HepG2 (cell line): ENCODE results near the gene CALML6. TPM values are rescaled to one million over a fixed set of nuclear protein-coding genes. Genes with fewer than 3 reads are reported as not detected.

Experiments
- BCL6 ChIP-seq: IDR thresholded peaks from 2 replicates; pipeline ENCODE4 v1.6.1; 2016; ENCODE audit warnings: missing genetic modification reagents, missing compliant biosample characterization
- CREM ChIP-seq, 2 experiments: sonication (generic) in 1 of 2; formaldehyde crosslinking in 1 of 2; IDR thresholded peaks; 2 replicates each; pipeline versions ENCODE4 v1.4.0 to v1.6.1; 2016 to 2020; ENCODE audit warnings: antibody characterized with exemption in 1 of 2, mild to moderate bottlenecking in 1 of 2, missing genetic modification reagents in 1 of 2
- HNRNPL ChIP-seq: fragments of 200-400 bp; formaldehyde crosslinking; IDR thresholded peaks from 2 replicates; pipeline ENCODE4 v1.6.1; 2017; ENCODE audit warnings: mild to moderate bottlenecking, low read depth, low read length
- HNRNPLL ChIP-seq: fragments of 200-400 bp; formaldehyde crosslinking; IDR thresholded peaks from 2 replicates; pipeline ENCODE4 v1.6.1; 2017; ENCODE audit warnings: mild to moderate bottlenecking, low read depth, low read length; ENCODE audit not compliant: poor library complexity, severe bottlenecking
- ISX ChIP-seq: sonication (generic); formaldehyde crosslinking; conservative IDR thresholded peaks from 2 replicates; pipeline ENCODE4 v1.5.0; 2020; ENCODE audit warnings: missing genetic modification reagents
- KLF13 ChIP-seq: sonication (generic); formaldehyde crosslinking; IDR thresholded peaks from 2 replicates; pipeline ENCODE4 v1.4.0; 2020; ENCODE audit warnings: mild to moderate bottlenecking, missing genetic modification reagents
- NFATC3 ChIP-seq: sonication (generic); formaldehyde crosslinking; IDR thresholded peaks from 2 replicates; pipeline ENCODE4 v1.5.1; 2020; ENCODE audit warnings: mild to moderate bottlenecking, missing genetic modification reagents
- NFE2 ChIP-seq: sonication (generic); formaldehyde crosslinking; IDR thresholded peaks from 2 replicates; pipeline ENCODE4 v1.4.0; 2020; ENCODE audit warnings: missing genetic modification reagents
- POGZ ChIP-seq: sonication (generic); formaldehyde crosslinking; IDR thresholded peaks from 2 replicates; pipeline ENCODE4 v1.4.0; 2020; ENCODE audit warnings: mild to moderate bottlenecking, missing genetic modification reagents
- POLR2A ChIP-seq, 2 experiments: IDR thresholded peaks; 2 replicates each; pipeline ENCODE4 v1.6.1; 2011; ENCODE audit warnings: low read depth in 2 of 2, low read length in 2 of 2, mild to moderate bottlenecking in 1 of 2, moderate library complexity in 1 of 2; ENCODE audit not compliant: insufficient read depth in 1 of 2
- PTBP1 ChIP-seq: fragments of 200-400 bp; formaldehyde crosslinking; IDR thresholded peaks from 2 replicates; pipeline ENCODE4 v1.6.1; 2018; ENCODE audit warnings: low read length, low read depth; ENCODE audit not compliant: poor library complexity, severe bottlenecking
- REPIN1 ChIP-seq: sonication (generic); formaldehyde crosslinking; IDR thresholded peaks from 2 replicates; pipeline ENCODE4 v1.8.0; 2022; ENCODE audit warnings: missing genetic modification reagents, low read depth, mild to moderate bottlenecking, borderline replicate concordance
- SCMH1 ChIP-seq: sonication (generic); formaldehyde crosslinking; IDR thresholded peaks from 2 replicates; pipeline ENCODE4 v1.9.0; 2021; ENCODE audit warnings: missing genetic modification reagents, mild to moderate bottlenecking, borderline replicate concordance
- TCF12 ChIP-seq, 2 experiments: fragments of 450-650 bp in 1 of 2; sonication (generic) in 1 of 2; formaldehyde crosslinking in 1 of 2; IDR thresholded peaks; 2 replicates each; pipeline versions ENCODE4 v1.6.1 to v1.8.0; 2017 to 2022; ENCODE audit warnings: antibody characterized with exemption in 1 of 2, mild to moderate bottlenecking in 1 of 2, missing genetic modification reagents in 1 of 2, moderate library complexity in 1 of 2
- ZBTB8A ChIP-seq: sonication (generic); formaldehyde crosslinking; IDR thresholded peaks from 2 replicates; pipeline ENCODE4 v1.4.0; 2020; ENCODE audit warnings: mild to moderate bottlenecking, low read depth, missing genetic modification reagents, borderline replicate concordance
- ZIK1 ChIP-seq: sonication (generic); formaldehyde crosslinking; IDR thresholded peaks from 2 replicates; pipeline ENCODE4 v1.5.0; 2020; ENCODE audit warnings: mild to moderate bottlenecking, low read depth, missing genetic modification reagents, borderline replicate concordance
- ZNF207 ChIP-seq: fragments of 450-650 bp; IDR thresholded peaks from 2 replicates; pipeline ENCODE4 v1.6.1; 2016; ENCODE audit warnings: antibody characterized with exemption, borderline replicate concordance
- ZNF282 ChIP-seq: fragments of 450-650 bp; IDR thresholded peaks from 2 replicates; pipeline ENCODE4 v1.6.1; 2018; ENCODE audit not compliant: partially characterized antibody
- ZNF350 ChIP-seq: sonication (generic); formaldehyde crosslinking; IDR thresholded peaks from 2 replicates; pipeline ENCODE4 v1.4.0; 2020; ENCODE audit warnings: mild to moderate bottlenecking, low read depth, missing genetic modification reagents, borderline replicate concordance
- ZNF484 ChIP-seq: sonication (generic); formaldehyde crosslinking; IDR thresholded peaks from 2 replicates; pipeline ENCODE4 v1.5.1; 2020; ENCODE audit warnings: mild to moderate bottlenecking, low read depth, missing genetic modification reagents, borderline replicate concordance
- ZNF547 ChIP-seq: sonication (generic); formaldehyde crosslinking; IDR thresholded peaks from 2 replicates; pipeline ENCODE4 v1.5.1; 2020; ENCODE audit warnings: mild to moderate bottlenecking, missing genetic modification reagents
- ZNF747 ChIP-seq: sonication (generic); formaldehyde crosslinking; IDR thresholded peaks from 2 replicates; pipeline ENCODE4 v1.8.1; 2023; ENCODE audit warnings: missing genetic modification reagents, mild to moderate bottlenecking, borderline replicate concordance
- ZSCAN29 ChIP-seq: sonication (generic); formaldehyde crosslinking; conservative IDR thresholded peaks from 2 replicates; pipeline ENCODE4 v1.4.0; 2020; ENCODE audit warnings: mild to moderate bottlenecking, missing genetic modification reagents
- polyA plus RNA-seq, 8 experiments: library from polyadenylated mRNA; depleted of rRNA in 3 of 8; stranded (reverse) in 7 of 8; unstranded in 1 of 8; fragments of >200 nt; fragmentation: Illumina TruSeq in 4 of 8; extraction: Trizol in 4 of 8; gene quantifications; 2 replicates each; pipeline versions ENCODE4 v1.2.1 to v1.2.3, GENCODE V29; 2011 to 2016; ENCODE audit warnings: low read depth in 4 of 8, missing spikeins in 1 of 8, mixed read lengths in 1 of 8; ENCODE audit not compliant: insufficient read depth in 1 of 8
- total RNA-seq, 5 experiments: library from RNA; depleted of rRNA; stranded (reverse); fragments of >200 nt; fragmentation: Illumina TruSeq; extraction: Trizol; gene quantifications; 2 replicates each; pipeline ENCODE4 v1.2.3, GENCODE V29; 2016; ENCODE audit warnings: low read depth in 1 of 5
- TF ChIP-seq, protein P1 (sequence below): sonication (generic); formaldehyde crosslinking; IDR thresholded peaks from 2 replicates; pipeline ENCODE4 v1.4.0; 2020; ENCODE audit warnings: missing genetic modification reagents, borderline replicate concordance
- TF ChIP-seq, protein P2 (sequence below): sonication (generic); formaldehyde crosslinking; IDR thresholded peaks from 2 replicates; pipeline ENCODE4 v1.5.1; 2020; ENCODE audit warnings: missing genetic modification reagents, mild to moderate bottlenecking, borderline replicate concordance
- TF ChIP-seq, protein P3 (sequence below): sonication (generic); formaldehyde crosslinking; IDR thresholded peaks from 2 replicates; pipeline ENCODE4 v1.4.0; 2020; ENCODE audit warnings: missing genetic modification reagents, low read depth, mild to moderate bottlenecking, borderline replicate concordance

The CALML6 gene
- total and polyA plus RNA-seq, 2 of the 13 experiments (the other 11 are each of a cell fraction or from before 2014, with no cell fraction given) = 0.11 to 0.12 TPM

DNA sequence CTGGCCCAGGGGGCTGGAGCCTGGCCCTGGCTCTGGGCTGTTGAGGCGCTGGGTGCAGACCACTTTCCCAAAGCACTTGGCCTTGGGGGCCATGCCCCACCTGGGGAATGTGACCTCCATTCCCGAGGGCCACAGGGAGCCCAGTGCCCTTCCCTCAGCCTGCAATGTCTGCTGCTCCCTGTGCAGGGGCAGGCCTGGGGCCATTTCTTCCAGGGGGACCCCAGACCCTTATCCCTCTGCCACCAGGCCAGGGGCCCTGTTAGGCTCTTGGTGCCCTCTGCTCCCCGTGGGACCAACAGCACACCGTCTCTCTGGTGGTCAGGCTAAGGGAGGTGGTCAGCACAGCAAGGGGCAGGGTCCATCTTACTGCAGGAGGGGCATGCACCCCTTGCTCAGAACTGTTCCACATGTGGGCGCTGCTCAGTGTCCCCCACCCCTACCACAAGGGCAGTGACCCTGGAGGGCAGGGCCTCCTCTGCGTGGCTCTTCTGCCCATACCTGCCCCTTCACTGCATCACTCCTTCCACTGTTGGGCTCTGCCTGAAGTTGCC, 5.1 kb downstream of the CALML6 start (continued):
- TF ChIP-seq ISX (CRISPR knock-in tag) = no peak
- TF ChIP-seq ZNF282 = no peak
- no peak for TF ChIP-seq CREM (IDR thresholded peaks at IDR 0.05)
- no peak for TF ChIP-seq CREM (CRISPR knock-in tag; IDR thresholded peaks at IDR 0.05)
- no peak for TF ChIP-seq BCL6 (CRISPR knock-in tag)
- no peak for TF ChIP-seq KLF13 (CRISPR knock-in tag)
- TF ChIP-seq, protein P1, sequence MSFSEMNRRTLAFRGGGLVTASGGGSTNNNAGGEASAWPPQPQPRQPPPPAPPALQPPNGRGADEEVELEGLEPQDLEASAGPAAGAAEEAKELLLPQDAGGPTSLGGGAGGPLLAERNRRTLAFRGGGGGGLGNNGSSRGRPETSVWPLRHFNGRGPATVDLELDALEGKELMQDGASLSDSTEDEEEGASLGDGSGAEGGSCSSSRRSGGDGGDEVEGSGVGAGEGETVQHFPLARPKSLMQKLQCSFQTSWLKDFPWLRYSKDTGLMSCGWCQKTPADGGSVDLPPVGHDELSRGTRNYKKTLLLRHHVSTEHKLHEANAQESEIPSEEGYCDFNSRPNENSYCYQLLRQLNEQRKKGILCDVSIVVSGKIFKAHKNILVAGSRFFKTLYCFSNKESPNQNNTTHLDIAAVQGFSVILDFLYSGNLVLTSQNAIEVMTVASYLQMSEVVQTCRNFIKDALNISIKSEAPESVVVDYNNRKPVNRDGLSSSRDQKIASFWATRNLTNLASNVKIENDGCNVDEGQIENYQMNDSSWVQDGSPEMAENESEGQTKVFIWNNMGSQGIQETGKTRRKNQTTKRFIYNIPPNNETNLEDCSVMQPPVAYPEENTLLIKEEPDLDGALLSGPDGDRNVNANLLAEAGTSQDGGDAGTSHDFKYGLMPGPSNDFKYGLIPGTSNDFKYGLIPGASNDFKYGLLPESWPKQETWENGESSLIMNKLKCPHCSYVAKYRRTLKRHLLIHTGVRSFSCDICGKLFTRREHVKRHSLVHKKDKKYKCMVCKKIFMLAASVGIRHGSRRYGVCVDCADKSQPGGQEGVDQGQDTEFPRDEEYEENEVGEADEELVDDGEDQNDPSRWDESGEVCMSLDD (CRISPR knock-in tag) = no peak
- TF ChIP-seq ZBTB8A (CRISPR knock-in tag) = no peak
- no peak for TF ChIP-seq ZNF484 (CRISPR knock-in tag)
- TF ChIP-seq ZNF547 (CRISPR knock-in tag) = 0 out of 2 replicates have a peak, but pooled peaks have one; percentile 9
- TF ChIP-seq PTBP1 = no peak
- TF ChIP-seq REPIN1 (CRISPR knock-in tag) = no peak
- no peak for TF ChIP-seq ZNF207
- TF ChIP-seq, protein P2, sequence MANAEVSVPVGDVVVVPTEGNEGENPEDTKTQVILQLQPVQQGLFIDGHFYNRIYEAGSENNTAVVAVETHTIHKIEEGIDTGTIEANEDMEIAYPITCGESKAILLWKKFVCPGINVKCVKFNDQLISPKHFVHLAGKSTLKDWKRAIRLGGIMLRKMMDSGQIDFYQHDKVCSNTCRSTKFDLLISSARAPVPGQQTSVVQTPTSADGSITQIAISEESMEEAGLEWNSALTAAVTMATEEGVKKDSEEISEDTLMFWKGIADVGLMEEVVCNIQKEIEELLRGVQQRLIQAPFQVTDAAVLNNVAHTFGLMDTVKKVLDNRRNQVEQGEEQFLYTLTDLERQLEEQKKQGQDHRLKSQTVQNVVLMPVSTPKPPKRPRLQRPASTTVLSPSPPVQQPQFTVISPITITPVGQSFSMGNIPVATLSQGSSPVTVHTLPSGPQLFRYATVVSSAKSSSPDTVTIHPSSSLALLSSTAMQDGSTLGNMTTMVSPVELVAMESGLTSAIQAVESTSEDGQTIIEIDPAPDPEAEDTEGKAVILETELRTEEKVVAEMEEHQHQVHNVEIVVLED (CRISPR knock-in tag) = no peak
- TF ChIP-seq, protein P3, sequence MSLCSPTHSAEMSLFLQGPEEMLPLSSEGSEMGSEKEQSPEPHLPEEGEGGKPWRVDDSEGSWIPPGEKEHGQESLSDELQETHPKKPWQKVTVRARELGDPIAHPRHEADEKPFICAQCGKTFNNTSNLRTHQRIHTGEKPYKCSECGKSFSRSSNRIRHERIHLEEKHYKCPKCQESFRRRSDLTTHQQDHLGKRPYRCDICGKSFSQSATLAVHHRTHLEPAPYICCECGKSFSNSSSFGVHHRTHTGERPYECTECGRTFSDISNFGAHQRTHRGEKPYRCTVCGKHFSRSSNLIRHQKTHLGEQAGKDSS = no peak
- no peak for TF ChIP-seq ZIK1 (CRISPR knock-in tag)
- TF ChIP-seq ZNF350 (CRISPR knock-in tag) = 0 out of 2 replicates have a peak, but pooled peaks have one; percentile 9
- no peak for TF ChIP-seq ZSCAN29 (CRISPR knock-in tag)
- no peak for TF ChIP-seq NFE2 (CRISPR knock-in tag)
- TF ChIP-seq HNRNPLL = no peak
- no peak for TF ChIP-seq SCMH1 (CRISPR knock-in tag)
- no peak for TF ChIP-seq HNRNPL
- no peak for TF ChIP-seq TCF12 (IDR thresholded peaks at IDR 0.05)
- peak; percentile 75; the same call in 1 of the 2 replicates for TF ChIP-seq TCF12 (CRISPR knock-in tag; IDR thresholded peaks at IDR 0.05)
- no peak for TF ChIP-seq POGZ (CRISPR knock-in tag)
- TF ChIP-seq NFATC3 = no peak
- TF ChIP-seq POLR2A (IDR thresholded peaks at IDR 0.05; ENCODE audit: insufficient read depth in 1 of 2, low read depth in 2 of 2, low read length in 2 of 2) = no peak
- TF ChIP-seq ZNF747 (CRISPR knock-in tag) = no peak; the same call in 1 of the 2 replicates
